PC-3 (cell line): ENCODE data around the gene PRUNE2. TPM values are rescaled to one million over a fixed set of nuclear protein-coding genes. Genes with fewer than 3 reads are reported as not detected.

Experiments used
- ATAC-seq: fragments of 200-7000 bp; cut with Tn5 transposase; 2 replicates; pipeline ENCODE4 v1.9.1; 2020; ENCODE audit warnings: mild to moderate bottlenecking, moderate library complexity
- BruUV-seq: library from RNA; stranded (reverse); fragments of 400-500 nt; replicated peaks from 2 replicates; lab custom pipeline; 2021; lab: Mats Ljungman, UMichigan
- CTCF ChIA-PET: fragments of 300-600 bp; sonication (Branson Sonifier 250); formaldehyde crosslinking; loops from one replicate; lab custom pipeline; 2022; ENCODE audit warnings: antibody characterized with exemption; lab: Charles Lee
- POLR2A ChIA-PET: fragments of 300-600 bp; sonication (Branson Sonifier 250); formaldehyde crosslinking; loops from one replicate; lab custom pipeline; 2022; ENCODE audit warnings: antibody characterized with exemption; ENCODE audit not compliant: unreplicated experiment; lab: Charles Lee
- DNase-seq: peaks from one replicate; pipeline ENCODE4 v3.0.0-alpha.2; 2015
- H2AFZ ChIP-seq: fragments of 300-600 bp; sonication (generic); 2 replicates; pipeline ENCODE4 v1.6.0; 2016; ENCODE audit warnings: antibody characterized with exemption, low read length
- H3F3A ChIP-seq: fragments of 300-600 bp; sonication (generic); one replicate; pipeline ENCODE4 v1.6.0; 2017; ENCODE audit warnings: antibody characterized with exemption, low read length, control low read depth, mild to moderate bottlenecking; ENCODE audit not compliant: unreplicated experiment
- H3K27ac ChIP-seq: fragments of 300-600 bp; sonication (generic); 2 replicates; pipeline ENCODE4 v1.5.1; 2016; ENCODE audit warnings: mild to moderate bottlenecking, low read length
- H3K27me3 ChIP-seq: fragments of 300-600 bp; sonication (generic); 2 replicates; pipeline ENCODE4 v1.6.1; 2016; ENCODE audit warnings: low read length, mixed read lengths
- H3K36me3 ChIP-seq: fragments of 300-600 bp; sonication (generic); 2 replicates; pipeline ENCODE4 v1.6.1; 2016; ENCODE audit warnings: low read depth, mixed run types, low read length, mixed read lengths
- H3K4me1 ChIP-seq: fragments of 300-600 bp; sonication (generic); 2 replicates; pipeline ENCODE4 v1.5.1; 2016; ENCODE audit warnings: low read length; ENCODE audit not compliant: insufficient read depth
- H3K4me2 ChIP-seq: fragments of 300-600 bp; sonication (generic); 2 replicates; pipeline ENCODE4 v1.6.0; 2016; ENCODE audit warnings: low read length
- H3K4me3 ChIP-seq: fragments of 300-600 bp; sonication (generic); 2 replicates; pipeline ENCODE4 v1.5.1; 2016; ENCODE audit warnings: mild to moderate bottlenecking, low read length, mixed read lengths
- H3K79me2 ChIP-seq: fragments of 300-600 bp; sonication (generic); 2 replicates; pipeline ENCODE4 v1.6.1; 2017; ENCODE audit warnings: low read length, mixed read lengths
- H3K9ac ChIP-seq: fragments of 300-600 bp; sonication (generic); 2 replicates; pipeline ENCODE4 v1.6.0; 2016; ENCODE audit warnings: mild to moderate bottlenecking, low read length
- H3K9me2 ChIP-seq: fragments of 300-600 bp; sonication (generic); replicated peaks from 2 replicates; pipeline ENCODE4 v1.6.1; 2016; ENCODE audit warnings: mixed run types, low read length, mixed read lengths
- H3K9me3 ChIP-seq: fragments of 300-600 bp; sonication (generic); 2 replicates; pipeline ENCODE4 v1.6.1; 2016; ENCODE audit warnings: low read length, mixed read lengths
- H4K20me1 ChIP-seq: fragments of 300-600 bp; sonication (generic); 2 replicates; pipeline ENCODE4 v1.6.1; 2016; ENCODE audit warnings: low read length, mixed read lengths
- EZH2 ChIP-seq: fragments of 300-600 bp; sonication (generic); IDR thresholded peaks from one replicate; pipeline ENCODE4 v1.6.1; 2017; ENCODE audit warnings: antibody characterized with exemption, mild to moderate bottlenecking, low read length; ENCODE audit not compliant: unreplicated experiment
- EZH2phosphoT487 ChIP-seq: fragments of 300-600 bp; sonication (generic); IDR thresholded peaks from 2 replicates; pipeline ENCODE4 v1.6.1; 2018; ENCODE audit warnings: mild to moderate bottlenecking, antibody characterized with exemption, low read length, borderline replicate concordance
- intact Hi-C: fragments of 100-400 bp; cut with micrococcal nuclease; formaldehyde crosslinking; loops from 2 replicates; pipeline ENCODE4 v1.9.0; 2023
- total RNA-seq: library from RNA; depleted of rRNA; stranded (reverse); fragments of >200 nt; gene quantifications from 2 replicates; pipeline ENCODE4 v1.2.3, GENCODE V29; 2014
- TF ChIP-seq, protein P1 (sequence below): fragments of 300-600 bp; sonication (generic); conservative IDR thresholded peaks from 2 replicates; pipeline ENCODE4 v1.5.1; 2017; ENCODE audit warnings: antibody characterized with exemption, low read depth, mild to moderate bottlenecking, low read length

Gene PRUNE2
- total RNA-seq, 1 experiment from 2014 or later: not detected

DNA sequence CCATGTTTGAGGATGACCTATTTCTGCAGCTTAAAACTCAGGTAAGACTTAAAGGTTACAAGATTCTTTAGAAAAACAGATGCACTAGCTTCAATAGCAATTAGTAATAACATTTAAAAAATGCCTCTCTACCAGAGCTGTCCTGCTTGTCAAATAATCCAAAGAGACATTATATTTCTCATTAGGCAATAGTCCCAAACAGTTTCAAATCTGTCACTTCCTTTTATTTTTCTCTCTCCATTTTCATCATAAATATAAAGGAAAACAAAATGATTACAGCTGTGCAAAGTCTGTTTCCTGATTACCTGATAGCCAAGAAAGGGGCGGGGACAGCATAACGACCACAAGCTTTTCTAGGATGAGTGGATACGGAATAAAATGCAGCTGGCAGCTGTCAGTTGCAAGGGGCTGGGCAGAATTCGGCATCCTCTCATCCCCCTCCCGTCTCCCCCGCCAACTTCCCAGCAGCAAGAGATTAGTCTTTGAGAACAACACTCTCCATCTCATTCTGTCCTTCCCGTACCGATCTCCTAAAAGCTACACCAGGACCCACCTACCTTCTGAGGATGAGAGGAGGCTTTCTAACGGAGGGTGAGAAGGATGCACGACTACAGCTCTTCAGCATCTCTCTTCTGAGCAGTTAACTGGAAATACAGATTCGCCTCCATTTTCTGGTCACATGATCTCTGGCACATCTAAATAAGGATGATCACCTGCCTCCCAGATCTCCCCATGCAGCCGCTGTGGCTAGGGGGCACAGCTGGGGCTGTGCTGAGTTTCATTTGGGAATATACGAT, 214.2 kb downstream of the PRUNE2 start:
- Histone ChIP-seq H3K9ac (no peak overlapping the region), H3K4me3 (no peak overlapping the region), H3K4me2 (no peak overlapping the region), H3K4me1 (no peaks in the 10 kb centered on the region), H3K27ac (no peak overlapping the region), H3F3A (no peaks in the 10 kb centered on the region), H3K79me2 (no peaks in the 10 kb centered on the region), H2AFZ (no peak overlapping the region), H3K9me2 (no peaks in the 10 kb centered on the region), H3K36me3 (no peaks in the 10 kb centered on the region), H4K20me1 (no peaks in the 10 kb centered on the region), H3K27me3 (peaks cover 19% of the 10 kb centered on the region; the same call in 1 of the 2 replicates), H3K9me3 (no peaks in the 10 kb centered on the region)
- ChIA-PET CTCF (no interaction called here), POLR2A (no interaction called here)
- ATAC-seq (no peak), DNase-seq (no peak)
- intact Hi-C loops: no loop called here
- TF ChIP-seq EZH2 (no peak), EZH2phosphoT487 (no peak)
- TF ChIP-seq, protein P1, sequence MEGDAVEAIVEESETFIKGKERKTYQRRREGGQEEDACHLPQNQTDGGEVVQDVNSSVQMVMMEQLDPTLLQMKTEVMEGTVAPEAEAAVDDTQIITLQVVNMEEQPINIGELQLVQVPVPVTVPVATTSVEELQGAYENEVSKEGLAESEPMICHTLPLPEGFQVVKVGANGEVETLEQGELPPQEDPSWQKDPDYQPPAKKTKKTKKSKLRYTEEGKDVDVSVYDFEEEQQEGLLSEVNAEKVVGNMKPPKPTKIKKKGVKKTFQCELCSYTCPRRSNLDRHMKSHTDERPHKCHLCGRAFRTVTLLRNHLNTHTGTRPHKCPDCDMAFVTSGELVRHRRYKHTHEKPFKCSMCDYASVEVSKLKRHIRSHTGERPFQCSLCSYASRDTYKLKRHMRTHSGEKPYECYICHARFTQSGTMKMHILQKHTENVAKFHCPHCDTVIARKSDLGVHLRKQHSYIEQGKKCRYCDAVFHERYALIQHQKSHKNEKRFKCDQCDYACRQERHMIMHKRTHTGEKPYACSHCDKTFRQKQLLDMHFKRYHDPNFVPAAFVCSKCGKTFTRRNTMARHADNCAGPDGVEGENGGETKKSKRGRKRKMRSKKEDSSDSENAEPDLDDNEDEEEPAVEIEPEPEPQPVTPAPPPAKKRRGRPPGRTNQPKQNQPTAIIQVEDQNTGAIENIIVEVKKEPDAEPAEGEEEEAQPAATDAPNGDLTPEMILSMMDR: no peak
- no TSS peak for BruUV-seq

GRCh38 chr9:76690973-76691370, 214.9 kb downstream of the PRUNE2 start:
- no peak overlapping the region for H3K9ac ChIP-seq
- ChIA-PET CTCF (no interaction called here), POLR2A (no interaction called here)
- H3K79me2 ChIP-seq: no peaks in the 10 kb centered on the region
- intact Hi-C loops: no loop called here
- no TSS peak for BruUV-seq
- H4K20me1 ChIP-seq: no peaks in the 10 kb centered on the region
- H3K36me3 ChIP-seq: no peaks in the 10 kb centered on the region
- H3K4me3 ChIP-seq: no peak overlapping the region
- H3K27me3 ChIP-seq: peaks cover 17% of the 10 kb centered on the region; the same call in 1 of the 2 replicates
- no peak overlapping the region for H2AFZ ChIP-seq
- H3K27ac ChIP-seq: no peak overlapping the region
- H3K4me1 ChIP-seq: no peaks in the 10 kb centered on the region
- TF ChIP-seq, protein P1: no peak
- no peak for TF ChIP-seq EZH2
- TF ChIP-seq EZH2phosphoT487: no peak
- H3K4me2 ChIP-seq: no peak overlapping the region
- H3K9me3 ChIP-seq: no peaks in the 10 kb centered on the region
- DNase-seq (no peak), ATAC-seq (no peak)
- H3K9me2 ChIP-seq: no peaks in the 10 kb centered on the region
- H3F3A ChIP-seq: no peaks in the 10 kb centered on the region

DNA sequence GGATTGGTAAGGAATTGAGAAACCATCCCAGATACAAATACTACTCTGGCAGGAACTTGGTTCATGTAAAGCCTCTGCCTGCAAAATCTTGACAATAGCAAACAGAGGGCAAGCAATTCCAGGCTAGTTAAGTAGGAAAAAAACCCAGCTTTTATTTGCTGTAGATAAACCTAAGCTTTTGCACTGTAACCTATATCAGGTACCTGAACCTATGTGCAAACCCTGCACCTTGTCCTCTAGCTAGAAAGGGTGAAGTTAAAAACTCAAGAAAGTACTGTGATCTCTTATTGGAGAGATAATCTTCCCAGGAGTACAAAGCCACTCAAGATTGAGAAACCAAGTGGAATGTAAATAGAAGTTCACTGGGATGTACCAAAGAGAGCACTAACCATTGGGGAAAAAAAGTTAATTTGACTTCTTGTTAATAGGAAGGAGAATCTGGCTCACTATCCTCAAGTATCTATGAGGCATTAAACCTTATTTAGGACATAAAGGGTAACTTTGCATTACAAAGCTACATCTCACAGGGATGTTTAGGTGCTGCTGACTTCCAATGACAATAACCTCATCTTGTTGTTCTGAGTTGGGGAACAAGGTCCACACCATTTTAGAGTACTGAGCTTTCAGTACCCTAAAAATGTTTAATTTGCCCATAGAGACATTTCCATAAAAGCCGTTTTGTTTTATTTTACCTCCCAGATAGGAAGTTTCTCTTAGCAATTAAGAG, 215.5 kb downstream of the PRUNE2 start:
- Histone ChIP-seq H3F3A (no peaks in the 10 kb centered on the region), H3K27ac (no peak overlapping the region), H3K4me2 (no peak overlapping the region), H3K36me3 (no peaks in the 10 kb centered on the region), H3K4me1 (no peaks in the 10 kb centered on the region), H3K9me2 (no peaks in the 10 kb centered on the region), H3K9ac (no peak overlapping the region), H3K27me3 (peaks cover 14% of the 10 kb centered on the region; the same call in 1 of the 2 replicates), H3K79me2 (no peaks in the 10 kb centered on the region), H2AFZ (no peak overlapping the region), H4K20me1 (no peaks in the 10 kb centered on the region), H3K9me3 (no peaks in the 10 kb centered on the region), H3K4me3 (no peak overlapping the region)
- CTCF ChIA-PET: no interaction called here
- TF ChIP-seq EZH2phosphoT487 (no peak), EZH2 (no peak)
- TF ChIP-seq, protein P1: no peak
- ATAC-seq: no peak
- POLR2A ChIA-PET: no interaction called here
- no TSS peak for BruUV-seq
- intact Hi-C loops: no loop called here
- DNase-seq: no peak
